H1 (cell line): Measurements from ENCODE around the gene COMMD7. TPM values are rescaled to one million over a fixed set of nuclear protein-coding genes. Genes with fewer than 3 reads are reported as not detected.
A peak's percentile ranks its signal among the peaks of the same experiment; 100 is the strongest.

Experiments
- CTCF ChIA-PET: fragments of 300-600 bp; sonication (Branson Sonifier 250); formaldehyde crosslinking; loops from one replicate; lab custom pipeline; 2021; ENCODE audit not compliant: partially characterized antibody; lab: Charles Lee
- POLR2A ChIA-PET: fragments of 300-600 bp; sonication (Branson Sonifier 250); formaldehyde crosslinking; loops from one replicate; lab custom pipeline; 2021; ENCODE audit warnings: inconsistent platforms; ENCODE audit not compliant: partially characterized antibody; lab: Charles Lee
- DNase-seq, 2 experiments: peaks; one replicate each; pipeline versions ENCODE4 v3.0.0 to v3.0.0-alpha.2; 2010 to 2022; ENCODE audit warnings: low spot score in 2 of 2, low read depth in 1 of 2, mixed read lengths in 1 of 2
- FAIRE-seq: peaks from 2 replicates; lab custom pipeline; 2011; peaks lifted over from hg19 to GRCh38; lab: Jason Lieb, UNC
- H2AFZ ChIP-seq: 2 replicates; pipeline ENCODE4 v1.8.1; 2012; ENCODE audit warnings: low read length, inconsistent platforms
- H2AK5ac ChIP-seq: 2 replicates; pipeline ENCODE4 v1.6.1; 2013; ENCODE audit warnings: low read depth, low read length
- H2BK120ac ChIP-seq: replicated peaks from 2 replicates; pipeline ENCODE3; 2013; ENCODE audit warnings: low read depth, low read length, inconsistent platforms
- H2BK12ac ChIP-seq: 2 replicates; pipeline ENCODE4 v1.6.1; 2013; ENCODE audit warnings: low read depth, low read length
- H2BK15ac ChIP-seq: 2 replicates; pipeline ENCODE4 v1.6.1; 2013; ENCODE audit warnings: low read length
- H2BK20ac ChIP-seq: 2 replicates; pipeline ENCODE4 v1.6.1; 2013; ENCODE audit warnings: low read length
- H2BK5ac ChIP-seq: 2 replicates; pipeline ENCODE4 v1.6.1; 2013; ENCODE audit warnings: low read depth, low read length
- H3K14ac ChIP-seq: 2 replicates; pipeline ENCODE4 v1.6.1; 2013; ENCODE audit warnings: inconsistent platforms; ENCODE audit not compliant: insufficient read length
- H3K18ac ChIP-seq: 2 replicates; pipeline ENCODE4 v1.6.1; 2013; ENCODE audit warnings: low read length; ENCODE audit errors: extremely low read depth
- H3K23ac ChIP-seq: 2 replicates; pipeline ENCODE4 v1.6.1; 2013; ENCODE audit warnings: inconsistent platforms; ENCODE audit not compliant: insufficient read length
- H3K23me2 ChIP-seq: 2 replicates; pipeline ENCODE4 v1.6.1; 2013; ENCODE audit warnings: low read depth, low read length
- H3K27ac ChIP-seq: 2 replicates; pipeline ENCODE4 v1.6.1; 2011; ENCODE audit warnings: low read depth, low read length, inconsistent platforms
- H3K27me3 ChIP-seq, 4 experiments: replicated peaks in 1 of 4; 1 replicate in 1 of 4; 2 replicates in 3 of 4; pipeline versions ENCODE4 v1.6.1 to v1.8.1; 2011 to 2013; ENCODE audit warnings: low read length in 3 of 4, mild to moderate bottlenecking in 3 of 4, inconsistent platforms in 2 of 4, mixed read lengths in 2 of 4, moderate library complexity in 1 of 4; ENCODE audit not compliant: control insufficient read depth in 3 of 4, insufficient read depth in 3 of 4; ENCODE audit errors: extremely low read depth in 1 of 4
- H3K36me3 ChIP-seq, 4 experiments: 2 replicates each; pipeline versions ENCODE4 v1.6.1 to v1.8.1; 2011 to 2013; ENCODE audit warnings: mild to moderate bottlenecking in 4 of 4, low read length in 3 of 4, moderate library complexity in 2 of 4, control low read depth in 1 of 4, inconsistent platforms in 1 of 4; ENCODE audit not compliant: insufficient read depth in 4 of 4, control insufficient read depth in 2 of 4
- H3K4ac ChIP-seq: replicated peaks from 2 replicates; pipeline ENCODE3; 2013; ENCODE audit warnings: low read length, low read depth, mixed read lengths, inconsistent platforms; ENCODE audit not compliant: insufficient read length
- H3K4me1 ChIP-seq, 4 experiments: replicated peaks in 1 of 4; 1 replicate in 1 of 4; 2 replicates in 3 of 4; pipeline versions ENCODE4 v1.6.1 to v1.8.1; 2011 to 2013; ENCODE audit warnings: low read length in 3 of 4, inconsistent platforms in 2 of 4, mixed read lengths in 1 of 4; ENCODE audit not compliant: insufficient read depth in 4 of 4, control insufficient read depth in 3 of 4
- H3K4me2 ChIP-seq, 2 experiments: 2 replicates each; pipeline versions ENCODE4 v1.6.1 to v1.8.1; 2011 to 2013; ENCODE audit warnings: low read depth in 2 of 2, low read length in 2 of 2, control low read depth in 1 of 2, inconsistent platforms in 1 of 2, mild to moderate bottlenecking in 1 of 2; ENCODE audit not compliant: insufficient read depth in 1 of 2
- H3K4me3 ChIP-seq, 4 experiments: fragments of 200-600, 300-600 bp in 1 of 4; sonication (generic), shearing (Covaris generic), sonication (Bioruptor Twin) in 1 of 4; 2 replicates each; pipeline versions ENCODE4 v1.5.1 to v1.8.1; 2011 to 2016; ENCODE audit warnings: low read length in 4 of 4, low read depth in 3 of 4, control low read depth in 2 of 4, inconsistent platforms in 2 of 4, mild to moderate bottlenecking in 2 of 4, mixed read lengths in 1 of 4, moderate library complexity in 1 of 4; ENCODE audit not compliant: insufficient read depth in 2 of 4; ENCODE audit errors: extremely low read depth in 1 of 4
- H3K56ac ChIP-seq: replicated peaks from 2 replicates; pipeline ENCODE3; 2013; ENCODE audit warnings: low read depth, mild to moderate bottlenecking, mixed read lengths, low read length, inconsistent platforms; ENCODE audit not compliant: insufficient read length
- H3K79me1 ChIP-seq: 2 replicates; pipeline ENCODE4 v1.6.1; 2013; ENCODE audit warnings: low read depth, low read length, control low read depth
- H3K79me2 ChIP-seq, 2 experiments: 2 replicates each; pipeline versions ENCODE4 v1.6.1 to v1.8.1; 2012 to 2013; ENCODE audit warnings: low read length in 2 of 2, mild to moderate bottlenecking in 2 of 2, inconsistent platforms in 1 of 2; ENCODE audit not compliant: insufficient read depth in 2 of 2, control insufficient read depth in 1 of 2
- H3K9ac ChIP-seq, 4 experiments: replicated peaks in 1 of 4; 1 replicate in 1 of 4; 2 replicates in 3 of 4; pipeline versions ENCODE4 v1.6.1 to v1.8.1; 2011 to 2013; ENCODE audit warnings: low read depth in 3 of 4, low read length in 3 of 4, control low read depth in 2 of 4, mild to moderate bottlenecking in 2 of 4, moderate library complexity in 2 of 4, inconsistent platforms in 1 of 4; ENCODE audit errors: extremely low read depth in 1 of 4
- H3K9me3 ChIP-seq, 2 experiments: 2 replicates each; pipeline versions ENCODE4 v1.6.1 to v1.8.1; 2012 to 2013; ENCODE audit warnings: mild to moderate bottlenecking in 2 of 2, moderate library complexity in 2 of 2, control low read depth in 1 of 2, inconsistent platforms in 1 of 2, low read depth in 1 of 2, low read length in 1 of 2, mixed read lengths in 1 of 2; ENCODE audit not compliant: insufficient read depth in 2 of 2
- H4K20me1 ChIP-seq, 2 experiments: replicated peaks in 1 of 2; 2 replicates each; pipeline versions ENCODE3 to v1.8.1; 2011 to 2013; ENCODE audit warnings: inconsistent platforms in 2 of 2, low read length in 2 of 2, mild to moderate bottlenecking in 1 of 2; ENCODE audit not compliant: insufficient read depth in 2 of 2, control insufficient read depth in 1 of 2
- H4K5ac ChIP-seq: 2 replicates; pipeline ENCODE4 v1.6.1; 2013; ENCODE audit warnings: low read length, low read depth, mixed read lengths, inconsistent platforms; ENCODE audit not compliant: insufficient read length
- H4K8ac ChIP-seq: 2 replicates; pipeline ENCODE4 v1.8.0; 2013; ENCODE audit warnings: mild to moderate bottlenecking, moderate library complexity, low read length, inconsistent platforms; ENCODE audit not compliant: insufficient read depth; ENCODE audit errors: extremely low read depth
- H4K91ac ChIP-seq: replicated peaks from 2 replicates; pipeline ENCODE3; 2013; ENCODE audit warnings: low read length, mixed read lengths, inconsistent platforms; ENCODE audit not compliant: insufficient read length
- FOSL1 ChIP-seq: IDR thresholded peaks from 2 replicates; pipeline ENCODE4 v1.6.1; 2011; ENCODE audit warnings: mild to moderate bottlenecking, low read depth, low read length, moderate library complexity; ENCODE audit not compliant: insufficient read depth
- HDAC2 ChIP-seq, 2 experiments: fragments of 300-600 bp in 1 of 2; sonication (generic) in 1 of 2; IDR thresholded peaks; 2 replicates each; pipeline ENCODE4 v1.6.1; 2011 to 2012; ENCODE audit warnings: low read depth in 2 of 2, low read length in 2 of 2, mild to moderate bottlenecking in 2 of 2, moderate library complexity in 2 of 2, borderline replicate concordance in 1 of 2, inconsistent platforms in 1 of 2
- KDM5A ChIP-seq: fragments of 200-600 bp; IDR thresholded peaks from 2 replicates; pipeline ENCODE4 v1.7.1; 2012; ENCODE audit warnings: mild to moderate bottlenecking, low read length, inconsistent platforms, mixed read lengths
- NANOG ChIP-seq: IDR thresholded peaks from 2 replicates; pipeline ENCODE4 v1.6.1; 2011; ENCODE audit warnings: low read length, low read depth, mild to moderate bottlenecking, inconsistent platforms; ENCODE audit not compliant: insufficient read depth, poor library complexity, severe bottlenecking
- RAD21 ChIP-seq, 2 experiments: IDR thresholded peaks in 1 of 2; conservative IDR thresholded peaks in 1 of 2; 2 replicates each; pipeline ENCODE4 v1.6.1; 2011; ENCODE audit warnings: low read depth in 2 of 2, low read length in 2 of 2, improper control_type of control experiment in 1 of 2, inconsistent platforms in 1 of 2, mild to moderate bottlenecking in 1 of 2, moderate library complexity in 1 of 2
- SP4 ChIP-seq: IDR thresholded peaks from 2 replicates; pipeline ENCODE4 v1.6.1; 2012; ENCODE audit warnings: low read length, inconsistent platforms
- SUZ12 ChIP-seq: fragments of 200-600 bp; sonication (generic); IDR thresholded peaks from 2 replicates; pipeline ENCODE4 v1.6.1; 2012; ENCODE audit warnings: mild to moderate bottlenecking, inconsistent platforms, low read length, moderate library complexity, mixed read lengths
- TCF12 ChIP-seq: IDR thresholded peaks from 2 replicates; pipeline ENCODE4 v1.6.1; 2011; ENCODE audit warnings: low read depth, mild to moderate bottlenecking, low read length
- TEAD4 ChIP-seq: IDR thresholded peaks from 2 replicates; pipeline ENCODE4 v1.6.1; 2012; ENCODE audit warnings: low read depth, low read length, inconsistent platforms, mixed read lengths
- WGBS, 2 experiments: shearing (Covaris generic) in 1 of 2; methylation state at CpG; one replicate each; pipeline versions ENCODE4 v1.1.6 to v1.1.7; 2013 to 2015; ENCODE audit warnings: low lambda C conversion rate in 2 of 2, mixed read lengths in 2 of 2, inconsistent platforms in 1 of 2, low coverage in 1 of 2, missing lambda C conversion rate in 1 of 2; ENCODE audit not compliant: insufficient replicate concordance in 2 of 2, insufficient coverage in 1 of 2, insufficient read length in 1 of 2; ENCODE audit errors: extremely low coverage in 1 of 2, missing lambda C conversion rate in 1 of 2; 5-methylcytosine and 5-hydroxymethylcytosine counted together
- polyA plus RNA-seq, 7 experiments: library from polyadenylated mRNA; depleted of rRNA in 3 of 7; stranded (reverse) in 5 of 7; unstranded in 2 of 7; fragments of >200 nt in 5 of 7; fragments of 200-250 nt in 2 of 7; gene quantifications; 1 replicate in 5 of 7; 2 replicates in 1 of 7; 4 replicates in 1 of 7; pipeline versions ENCODE4 v1.2.1 to v1.2.3, GENCODE V29; 2011 to 2013; ENCODE audit warnings: missing spikeins in 2 of 7, mixed read lengths in 2 of 7
- total RNA-seq: library from RNA; stranded (reverse); fragmentation: NEBNext Ultra II Directional; extraction: Animal tissue kit (Norgen Biotek cat#: 25700); gene quantifications from 2 replicates; pipeline ENCODE4 v1.2.1, GENCODE V29; 2021

The COMMD7 gene
- total and polyA plus RNA-seq, 2 of the 8 experiments (the other 6 are each of a cell fraction or from before 2014, with no cell fraction given): 39.4 to 48.9 TPM

DNA sequence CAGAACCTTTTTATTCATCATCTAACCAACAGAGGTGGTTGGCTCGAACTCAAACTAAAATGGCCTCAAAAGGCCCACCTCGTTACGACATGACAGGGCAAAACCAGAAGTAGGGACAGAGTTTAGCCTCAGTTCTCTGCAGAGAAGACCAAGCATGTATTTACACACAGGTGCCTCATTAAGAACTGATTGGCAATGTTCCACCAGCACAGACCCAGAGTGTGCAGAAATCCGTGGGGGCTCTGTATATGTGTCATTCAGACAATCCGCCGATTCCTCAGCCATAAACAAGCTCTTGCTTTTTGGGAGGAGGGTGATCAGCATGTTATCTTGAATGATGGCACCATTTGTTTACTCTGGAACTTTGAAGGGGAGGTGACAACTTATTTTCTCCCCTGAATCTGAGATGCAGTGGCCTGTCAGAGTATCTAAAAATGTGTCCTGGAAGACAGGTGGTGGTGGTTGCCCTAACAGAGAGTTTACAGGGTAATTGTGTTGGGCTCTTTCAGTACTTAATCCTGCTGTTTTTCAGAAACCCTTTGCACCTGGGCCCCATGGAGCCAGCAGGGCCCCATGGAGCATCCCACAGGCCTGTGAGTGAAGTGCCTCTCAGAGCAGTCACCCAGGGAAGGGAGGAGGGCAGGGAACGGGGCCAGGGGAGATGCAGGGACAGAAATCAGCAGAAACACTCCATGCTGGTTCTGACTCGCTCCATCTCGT is 40.4 kb downstream of the COMMD7 start:
- ChIA-PET CTCF (interaction anchor here (0.6 to 3.6 kb wide), 8 partner anchors 18 to 192 kb away, joined by 3 to 16 read pairs (median 6); partner anchors contain the start of gene C20orf203), POLR2A (interaction anchor here (1.0 to 3.2 kb wide), 6 partner anchors 8 to 75 kb away, joined by 3 to 18 read pairs (median 3); partner anchors contain the start of genes COMMD7 and DNMT3B)
- Histone ChIP-seq H3K79me2 (peaks cover 0 to 6% of the 10 kb centered on the region in 2 experiments; a peak in 3 of 4 replicates), H3K27me3 (no peaks in the 10 kb centered on the region), H2BK12ac (no peak overlapping the region), H2BK15ac (no peak overlapping the region), H3K14ac (no peak overlapping the region), H3K9me3 (no peaks in the 10 kb centered on the region), H4K91ac (no peak overlapping the region), H3K36me3 (peaks cover 7 to 36% (median 10%) of the 10 kb centered on the region in 4 experiments), H3K4me3 (no peak overlapping the region), H4K8ac (no peak overlapping the region), H2AK5ac (no peak overlapping the region), H3K18ac (no peak overlapping the region), H3K56ac (no peak overlapping the region), H3K9ac (no peak overlapping the region), H2BK20ac (no peak overlapping the region), H3K79me1 (no peaks in the 10 kb centered on the region), H3K4me1 (peaks cover 2 to 9% (median 6%) of the 10 kb centered on the region in 4 experiments), H4K5ac (no peak overlapping the region), H3K23me2 (no peaks in the 10 kb centered on the region), H4K20me1 (peaks cover 0 to under 1% of the 10 kb centered on the region in 2 experiments), H2AFZ (no peak overlapping the region), H3K23ac (no peak overlapping the region), H2BK5ac (no peak overlapping the region), H2BK120ac (no peak overlapping the region), H3K4ac (no peak overlapping the region), H3K4me2 (no peak overlapping the region), H3K27ac (no peak overlapping the region)
- FAIRE-seq: no peak
- WGBS, 2 experiments: 89% methylated on average over 9 of the region's 9 CpGs; no CpG with 5 or more reads in 1 of the 2 experiments
- no peak for DNase-seq
- TF ChIP-seq SP4 (no peak), SUZ12 (no peak), NANOG (peak; percentile 77), TCF12 (peak; percentile 89; the same call in 1 of the 2 replicates), TEAD4 (no peak), FOSL1 (no peak), RAD21 (IDR thresholded peaks at IDR 0.05 in 1 of 2, conservative IDR thresholded peaks at IDR 0.05 in 1 of 2; ENCODE audit: low read depth in 2 of 2, low read length in 2 of 2) (peak in 1 of 2 experiments; percentile 16; a peak in 1 of 4 replicates), KDM5A (no peak), HDAC2 (IDR thresholded peaks at IDR 0.05; ENCODE audit: borderline replicate concordance in 1 of 2, low read depth in 2 of 2, low read length in 2 of 2) (0 out of 4 replicates have a peak, but pooled peaks of 1 of the 2 experiments have one; percentile 18)
